ENCODE results near the gene NEDD4L.

GRCh38 chr18:58284699-58285448 is 240.8 kb downstream of the NEDD4L start:
- TF ChIP-seq CTCF (IDR thresholded peaks at IDR 0.05) (no peak), POLR2A (IDR thresholded peaks at IDR 0.05) (no peak)

Data from testis (tissue), 2 donors.